Fibroblast of upper back skin (primary cell): ENCODE data around the gene SEL1L.
A peak's percentile ranks its signal among the peaks of the same experiment; 100 is the strongest.
"Not testable (repeated sequence)": the region's sequence is repeated elsewhere in the genome, so short reads cannot be mapped to it uniquely, and the experiment has no call there.

ENCODE experiments used
- DNase-seq: peaks from one replicate; pipeline ENCODE4 v3.0.0-alpha.2; 2013

Gene SEL1L

GRCh38 chr14:81523616-81524015 lies 10.0 kb downstream of the SEL1L start:
- no peak for DNase-seq

- no peak for DNase-seq
Observed at GRCh38 chr14:81523016-81523415, 10.6 kb downstream of the SEL1L start.

- peak; percentile 15 for DNase-seq
Observed at GRCh38 chr14:81521356-81521755, 12.3 kb downstream of the SEL1L start.

GRCh38 chr14:81519200-81520011 lies 14.2 kb downstream of the SEL1L start:
- no peak for DNase-seq

GRCh38 chr14:81517798-81518398 lies 15.8 kb downstream of the SEL1L start:
- peak; percentile 9 for DNase-seq

- DNase-seq, result peak; percentile 56
Observed at GRCh38 chr14:81516986-81517797, 16.5 kb downstream of the SEL1L start.

GRCh38 chr14:81515927-81516326 lies 17.7 kb downstream of the SEL1L start:
- DNase-seq, result not testable (repeated sequence)

GRCh38 chr14:81512826-81513225 lies 20.8 kb downstream of the SEL1L start:
- DNase-seq, result not testable (repeated sequence)

GRCh38 chr14:81511111-81511904 lies 22.3 kb downstream of the SEL1L start:
- no peak for DNase-seq

GRCh38 chr14:81509838-81510452 lies 23.7 kb downstream of the SEL1L start:
- DNase-seq, result peak; percentile 7

- DNase-seq, result no peak
Observed at GRCh38 chr14:81509321-81509720, 24.3 kb downstream of the SEL1L start.

GRCh38 chr14:81506487-81506886 lies 27.2 kb downstream of the SEL1L start:
- DNase-seq, result no peak

- no peak for DNase-seq
Observed at GRCh38 chr14:81504864-81505263, 28.8 kb downstream of the SEL1L start.

GRCh38 chr14:81485781-81486180 lies 47.9 kb downstream of the SEL1L start:
- DNase-seq, result no peak

GRCh38 chr14:81485372-81485771 lies 48.3 kb downstream of the SEL1L start:
- DNase-seq, result no peak

GRCh38 chr14:81484120-81484519 lies 49.5 kb downstream of the SEL1L start:
- no peak for DNase-seq

GRCh38 chr14:81480741-81481140 lies 52.9 kb downstream of the SEL1L start:
- DNase-seq, result no peak

- DNase-seq, result no peak
Observed at GRCh38 chr14:81478446-81478845, 55.2 kb downstream of the SEL1L start.

- no peak for DNase-seq
Observed at GRCh38 chr14:81476816-81477215, 56.8 kb downstream of the SEL1L start.

- no peak for DNase-seq
Observed at GRCh38 chr14:81474685-81475324, 58.8 kb downstream of the SEL1L start.

- DNase-seq, result no peak
Observed at GRCh38 chr14:81474148-81474492, 59.5 kb downstream of the SEL1L start.
